Middle frontal gyrus (tissue), 1 donor: Measurements from ENCODE around the gene INPPL1.
A peak's percentile ranks its signal among the peaks of the same experiment; 100 is the strongest.

Experiments
- DNase-seq: peaks from one replicate; pipeline ENCODE4 v3.0.0-alpha.2; 2015; ENCODE audit warnings: low spot score; ENCODE audit errors: extremely low spot score

INPPL1 gene

GRCh38 chr11:72218251-72218745 is 6.3 kb upstream of the INPPL1 start:
- DNase-seq = no peak

DNA sequence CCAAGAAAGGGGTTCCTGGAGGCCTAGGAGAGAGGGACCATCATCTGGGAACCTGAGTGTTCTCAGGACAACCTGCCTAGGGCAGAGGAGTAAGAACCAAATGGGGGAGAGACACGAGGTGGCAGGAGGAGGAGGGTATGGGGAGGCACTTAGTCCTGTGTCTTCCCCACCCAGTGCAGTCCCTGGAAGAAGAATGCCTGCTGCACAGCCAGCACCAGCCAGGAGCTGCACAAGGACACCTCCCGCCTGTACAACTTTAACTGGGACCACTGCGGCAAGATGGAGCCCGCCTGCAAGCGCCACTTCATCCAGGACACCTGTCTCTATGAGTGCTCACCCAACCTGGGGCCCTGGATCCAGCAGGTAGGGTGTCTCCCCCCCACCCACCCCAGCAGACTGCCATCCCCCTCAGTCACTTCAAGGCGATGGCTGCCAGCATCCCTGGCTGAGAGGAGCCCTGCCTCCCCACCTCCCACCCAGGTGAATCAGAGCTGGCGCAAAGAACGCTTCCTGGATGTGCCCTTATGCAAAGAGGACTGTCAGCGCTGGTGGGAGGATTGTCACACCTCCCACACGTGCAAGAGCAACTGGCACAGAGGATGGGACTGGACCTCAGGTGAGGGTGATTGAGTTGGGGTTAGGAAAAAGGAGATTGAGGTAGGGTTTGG is 3.7 kb upstream of the INPPL1 start:
- no peak for DNase-seq

DNA sequence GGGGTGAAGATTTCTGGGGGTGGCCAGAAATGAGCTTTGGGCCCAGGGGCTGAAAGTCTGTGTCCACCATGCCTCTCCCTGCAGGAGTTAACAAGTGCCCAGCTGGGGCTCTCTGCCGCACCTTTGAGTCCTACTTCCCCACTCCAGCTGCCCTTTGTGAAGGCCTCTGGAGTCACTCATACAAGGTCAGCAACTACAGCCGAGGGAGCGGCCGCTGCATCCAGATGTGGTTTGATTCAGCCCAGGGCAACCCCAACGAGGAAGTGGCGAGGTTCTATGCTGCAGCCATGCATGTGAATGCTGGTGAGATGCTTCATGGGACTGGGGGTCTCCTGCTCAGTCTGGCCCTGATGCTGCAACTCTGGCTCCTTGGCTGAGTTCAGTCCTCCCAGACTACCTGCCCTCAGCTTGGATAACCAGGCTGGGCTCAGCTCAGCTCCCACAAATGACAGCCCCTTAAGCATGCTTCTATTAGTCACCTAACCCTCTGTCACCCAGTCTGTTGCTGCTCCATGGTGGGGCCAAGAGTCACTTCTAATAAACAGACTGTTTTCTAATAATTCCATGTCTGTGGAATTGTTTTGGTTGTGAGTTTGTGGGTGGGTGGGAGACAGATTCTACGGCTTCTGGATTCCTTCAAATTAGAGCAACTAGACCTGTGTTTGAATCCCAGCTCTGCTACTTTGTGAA is 3.0 kb upstream of the INPPL1 start:
- no peak for DNase-seq

DNA sequence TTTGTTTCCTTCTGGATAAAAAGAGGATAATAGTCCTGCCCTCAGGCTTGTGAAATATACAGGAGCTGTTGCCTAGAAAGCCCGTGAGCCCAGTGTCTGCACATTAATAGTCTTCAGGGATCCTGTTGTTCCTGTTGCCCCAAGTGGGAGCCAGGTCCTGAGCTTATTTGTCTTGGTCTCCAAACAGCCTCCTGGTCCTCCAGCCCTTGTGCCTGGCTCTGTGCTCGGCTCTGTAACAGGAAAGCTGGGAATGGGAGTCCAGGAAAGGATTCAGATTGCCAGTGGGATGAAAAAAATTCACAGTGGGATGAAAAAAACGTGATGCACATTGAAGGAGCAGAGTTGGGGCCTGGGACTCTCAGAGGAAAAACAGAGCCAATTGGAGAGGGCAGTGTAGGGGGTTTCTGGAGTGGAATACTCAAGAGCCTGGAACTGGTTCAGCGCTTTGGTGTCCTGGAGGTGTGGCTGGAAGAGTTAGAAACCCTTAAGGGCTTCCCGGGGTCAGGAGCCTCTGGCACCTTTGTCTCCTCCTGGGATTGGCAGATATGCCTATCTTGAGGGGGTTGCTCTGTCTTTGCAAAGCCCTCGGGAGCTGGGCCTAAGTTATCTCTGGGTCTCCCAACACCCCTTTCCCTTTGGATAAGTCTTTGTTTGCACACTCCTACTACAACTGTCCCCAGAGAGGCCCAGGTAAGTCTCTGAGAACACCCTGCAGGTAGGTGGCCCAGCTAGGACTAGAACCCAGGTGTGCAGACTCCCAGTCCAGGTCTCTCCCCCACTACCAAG is 2.3 kb upstream of the INPPL1 start:
- no peak for DNase-seq

- peak; percentile 46 for DNase-seq
Measured at GRCh38 chr11:72222907-72223614, 1.5 kb upstream of the INPPL1 start.

- no peak for DNase-seq
Measured at GRCh38 chr11:72223615-72224563, 678 bp upstream of the INPPL1 start.

GRCh38 chr11:72225411-72225951 is 914 bp downstream of the INPPL1 start:
- DNase-seq = no peak

- DNase-seq = no peak
Measured at GRCh38 chr11:72226701-72227100, 2.1 kb downstream of the INPPL1 start.

DNA sequence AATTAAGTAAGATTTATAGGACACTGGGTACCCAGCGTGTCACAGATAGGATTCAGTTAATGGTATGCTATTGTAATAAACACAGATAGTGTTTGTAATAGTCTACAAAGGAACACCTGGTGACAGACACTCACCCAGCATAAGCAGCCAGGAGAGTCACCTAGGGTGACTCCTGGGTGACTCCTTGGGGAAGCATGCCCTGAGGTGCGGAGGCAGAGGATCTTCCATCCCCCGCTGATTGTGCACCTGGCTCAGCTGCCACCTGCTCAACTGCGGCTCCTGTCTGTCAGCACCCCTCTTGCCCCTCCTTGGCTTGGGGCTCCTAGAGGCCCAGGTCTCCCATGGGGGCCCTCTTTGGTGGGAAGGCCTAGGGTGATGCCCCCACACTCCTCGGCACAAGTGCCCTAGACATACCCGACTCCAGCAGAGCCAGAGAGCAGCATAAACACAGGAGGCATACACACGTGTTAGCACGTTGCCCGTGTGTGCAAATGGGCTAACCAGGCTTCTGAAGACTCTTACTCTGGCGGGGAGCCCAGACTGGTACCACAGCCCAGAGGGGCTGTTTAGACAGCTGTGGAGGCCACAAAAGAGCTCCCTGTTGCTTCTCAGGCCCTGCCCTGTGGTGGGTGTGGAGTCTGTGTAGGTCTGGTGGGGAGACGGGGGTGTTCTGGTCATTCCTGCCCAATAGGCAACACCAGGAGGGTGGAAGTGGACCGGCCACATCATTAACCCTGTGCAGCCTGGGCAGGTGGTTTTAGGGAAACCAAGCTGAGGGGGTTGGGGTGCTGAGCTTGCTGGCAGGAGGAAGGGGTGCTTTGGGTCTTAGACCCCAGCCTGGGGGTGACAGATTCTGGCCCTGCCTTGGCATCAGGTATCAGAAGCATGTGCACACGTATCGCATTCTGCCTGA is 3.0 kb downstream of the INPPL1 start:
- DNase-seq = no peak

- no peak for DNase-seq
Measured at GRCh38 chr11:72228229-72228843, 3.8 kb downstream of the INPPL1 start.

DNA sequence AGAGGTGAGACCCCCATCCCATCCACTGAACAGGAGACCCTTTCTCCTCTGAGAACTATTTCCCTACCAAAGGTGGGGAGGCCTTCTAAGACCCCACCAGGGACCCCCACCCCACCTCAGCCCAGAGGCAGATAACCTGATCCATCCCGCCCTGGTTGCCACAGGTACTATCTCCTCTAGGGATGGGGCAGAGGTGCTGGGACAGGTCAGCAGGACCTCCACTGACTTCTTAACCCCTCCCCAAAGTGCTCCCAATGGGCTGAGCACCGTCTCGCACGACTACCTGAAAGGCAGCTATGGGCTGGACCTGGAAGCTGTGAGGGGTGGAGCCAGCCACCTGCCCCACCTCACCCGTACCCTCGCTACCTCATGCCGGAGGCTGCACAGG is 4.3 kb downstream of the INPPL1 start:
- DNase-seq = no peak

- DNase-seq = no peak
Measured at GRCh38 chr11:72229336-72229924, 4.9 kb downstream of the INPPL1 start.

DNA sequence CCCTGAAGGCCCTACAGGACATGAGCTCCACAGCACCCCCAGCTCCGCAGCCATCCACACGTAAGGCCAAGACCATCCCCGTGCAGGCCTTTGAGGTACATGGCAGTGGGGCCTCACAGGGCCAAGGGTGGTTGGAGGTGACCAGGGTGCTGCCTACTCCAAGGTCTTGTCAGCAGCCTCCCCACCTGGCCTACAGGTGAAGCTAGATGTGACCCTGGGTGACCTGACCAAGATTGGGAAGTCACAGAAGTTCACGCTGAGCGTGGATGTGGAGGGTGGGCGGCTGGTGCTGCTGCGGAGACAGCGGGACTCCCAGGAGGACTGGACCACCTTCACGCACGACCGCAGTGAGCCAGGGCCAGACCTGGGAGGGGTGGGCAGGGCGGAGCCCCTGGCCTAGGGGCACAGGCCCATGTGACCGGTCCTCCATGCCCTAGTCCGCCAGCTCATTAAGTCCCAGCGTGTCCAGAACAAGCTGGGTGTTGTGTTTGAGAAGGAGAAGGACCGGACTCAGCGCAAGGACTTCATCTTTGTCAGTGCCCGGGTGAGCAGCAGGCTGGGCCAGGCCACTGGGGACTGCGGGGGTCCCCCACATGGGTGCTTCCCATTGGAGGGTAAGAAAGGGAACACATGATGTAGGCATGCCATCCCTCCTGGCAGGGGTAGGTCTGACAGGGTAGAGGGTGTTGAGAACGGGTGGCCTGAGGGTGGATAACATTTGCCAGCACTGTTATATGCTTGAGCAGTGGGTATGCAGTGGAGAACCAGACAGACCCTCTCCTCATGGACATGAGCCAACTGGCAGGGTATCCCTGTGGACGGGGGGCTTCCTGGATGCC is 5.6 kb downstream of the INPPL1 start:
- no peak for DNase-seq

GRCh38 chr11:72230764-72231365 is 6.3 kb downstream of the INPPL1 start:
- DNase-seq = no peak

DNA sequence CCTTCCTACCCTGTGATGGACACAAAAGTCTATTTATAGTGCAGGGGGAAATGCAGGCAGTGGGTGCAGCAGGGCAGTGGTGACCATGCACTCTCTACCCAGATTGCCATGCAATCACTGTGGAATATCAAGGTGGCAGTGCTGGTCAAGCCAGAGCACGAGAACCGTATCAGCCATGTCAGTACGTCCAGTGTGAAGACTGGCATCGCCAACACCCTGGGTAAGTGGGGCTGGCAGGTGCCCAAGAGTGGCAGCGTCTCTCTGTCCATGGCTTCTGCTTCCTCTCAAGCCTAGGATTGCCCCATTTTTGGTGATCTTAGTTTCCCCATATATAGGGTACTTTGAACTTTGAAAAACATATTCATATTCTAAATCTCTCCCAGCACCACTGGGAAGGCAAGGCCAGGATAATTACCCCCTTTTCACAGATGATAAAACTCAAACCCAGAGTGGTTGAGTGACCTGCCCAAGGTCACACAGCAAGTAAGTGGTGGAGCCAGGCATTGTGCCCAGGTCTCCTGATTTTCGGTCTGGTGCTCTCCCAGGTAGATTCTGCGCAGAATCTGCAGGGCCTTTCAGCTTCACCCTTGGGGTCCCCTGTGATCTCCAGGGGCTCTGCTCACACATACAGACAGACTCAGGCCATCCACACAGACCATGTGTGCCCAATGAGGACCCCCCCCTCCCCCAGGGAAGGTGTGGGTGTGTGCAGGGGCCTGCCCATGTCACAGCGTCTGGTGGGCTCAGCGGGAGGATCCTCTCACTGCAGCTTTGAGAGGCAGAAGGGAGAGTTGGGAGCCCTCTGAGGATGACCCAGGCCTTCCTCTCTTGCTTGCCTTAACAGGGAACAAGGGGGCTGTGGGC is 7.1 kb downstream of the INPPL1 start:
- no peak for DNase-seq
